Mesenchymal stem cell (in vitro differentiated cells and primary cell): ENCODE results near the gene SYT12.

Experiments
- DNase-seq: peaks from one replicate; pipeline ENCODE4 v3.0.0-alpha.2; 2013
- H2AFZ ChIP-seq: one replicate; pipeline ENCODE4 v1.6.1; 2013; ENCODE audit warnings: low read depth, mild to moderate bottlenecking, control low read depth, inconsistent platforms, low read length, moderate library complexity
- H2AK5ac ChIP-seq: 2 replicates; pipeline ENCODE4 v1.6.1; 2013; ENCODE audit warnings: low read length, moderate library complexity, mild to moderate bottlenecking, inconsistent platforms; ENCODE audit not compliant: severe bottlenecking
- H2BK120ac ChIP-seq: one replicate; pipeline ENCODE4 v1.6.1; 2013; ENCODE audit warnings: low read depth, mild to moderate bottlenecking, inconsistent platforms, low read length, moderate library complexity
- H2BK12ac ChIP-seq, 2 experiments: one replicate each; pipeline ENCODE4 v1.6.1; 2013; ENCODE audit warnings: inconsistent platforms in 2 of 2, low read length in 2 of 2, mild to moderate bottlenecking in 2 of 2, moderate library complexity in 2 of 2, control low read depth in 1 of 2
- H2BK15ac ChIP-seq: one replicate; pipeline ENCODE4 v1.6.1; 2013; ENCODE audit warnings: mild to moderate bottlenecking, low read depth, inconsistent platforms; ENCODE audit not compliant: poor library complexity, severe bottlenecking
- H2BK5ac ChIP-seq: 2 replicates; pipeline ENCODE4 v1.6.1; 2013; ENCODE audit warnings: low read depth, mild to moderate bottlenecking, low read length, control low read depth, inconsistent platforms; ENCODE audit not compliant: poor library complexity, severe bottlenecking
- H3K14ac ChIP-seq, 2 experiments: one replicate each; pipeline ENCODE4 v1.6.1; 2013; ENCODE audit warnings: inconsistent platforms in 2 of 2, low read length in 2 of 2, control low read depth in 1 of 2, mild to moderate bottlenecking in 1 of 2, moderate library complexity in 1 of 2
- H3K18ac ChIP-seq, 2 experiments: one replicate each; pipeline ENCODE4 v1.6.1; 2013; ENCODE audit warnings: inconsistent platforms in 2 of 2, low read length in 2 of 2, control low read depth in 1 of 2, low read depth in 1 of 2, mild to moderate bottlenecking in 1 of 2
- H3K23ac ChIP-seq, 2 experiments: one replicate each; pipeline ENCODE4 v1.6.1; 2013; ENCODE audit warnings: inconsistent platforms in 2 of 2, low read length in 2 of 2, mild to moderate bottlenecking in 2 of 2, moderate library complexity in 2 of 2, control low read depth in 1 of 2
- H3K27ac ChIP-seq: 2 replicates; pipeline ENCODE4 v1.5.1; 2013; ENCODE audit warnings: mild to moderate bottlenecking, moderate library complexity, low read length, control low read depth, inconsistent platforms; ENCODE audit not compliant: poor library complexity, severe bottlenecking
- H3K27me3 ChIP-seq, 2 experiments: 2 replicates each; pipeline versions ENCODE4 v1.6.1 to v1.7.0; 2013; ENCODE audit warnings: low read length in 2 of 2, mild to moderate bottlenecking in 2 of 2, moderate library complexity in 2 of 2, control low read depth in 1 of 2, inconsistent platforms in 1 of 2; ENCODE audit not compliant: control insufficient read depth in 1 of 2, insufficient read depth in 1 of 2
- H3K36me3 ChIP-seq, 2 experiments: 2 replicates each; pipeline versions ENCODE4 v1.6.1 to v1.7.0; 2013; ENCODE audit warnings: low read length in 2 of 2, control low read depth in 1 of 2, inconsistent platforms in 1 of 2, low read depth in 1 of 2, mild to moderate bottlenecking in 1 of 2; ENCODE audit not compliant: insufficient read depth in 2 of 2, control insufficient read depth in 1 of 2
- H3K4ac ChIP-seq, 2 experiments: one replicate each; pipeline ENCODE4 v1.6.1; 2013; ENCODE audit warnings: inconsistent platforms in 2 of 2, low read length in 2 of 2, mild to moderate bottlenecking in 2 of 2, moderate library complexity in 2 of 2, control low read depth in 1 of 2, low read depth in 1 of 2
- H3K4me1 ChIP-seq: 2 replicates; pipeline ENCODE4 v1.6.1; 2013; ENCODE audit warnings: low read depth, low read length, control low read depth; ENCODE audit not compliant: control insufficient read depth, insufficient read depth
- H3K4me2 ChIP-seq: 2 replicates; pipeline ENCODE4 v1.6.1; 2013; ENCODE audit warnings: low read length, mild to moderate bottlenecking, inconsistent platforms; ENCODE audit not compliant: poor library complexity, severe bottlenecking
- H3K4me3 ChIP-seq, 2 experiments: 2 replicates each; pipeline versions ENCODE4 v1.5.1 to v1.7.0; 2013; ENCODE audit warnings: low read length in 2 of 2, mild to moderate bottlenecking in 2 of 2, control low read depth in 1 of 2, low read depth in 1 of 2; ENCODE audit not compliant: insufficient read depth in 1 of 2
- H3K79me1 ChIP-seq: replicated peaks from 2 replicates; pipeline ENCODE4 v1.6.1; 2013; ENCODE audit warnings: mild to moderate bottlenecking, control low read depth, low read length, inconsistent platforms; ENCODE audit not compliant: poor library complexity, severe bottlenecking
- H3K9ac ChIP-seq: 2 replicates; pipeline ENCODE4 v1.7.0; 2013; ENCODE audit warnings: mild to moderate bottlenecking, low read length, moderate library complexity
- H3K9me3 ChIP-seq: 2 replicates; pipeline ENCODE4 v1.7.0; 2013; ENCODE audit warnings: mild to moderate bottlenecking, low read length; ENCODE audit not compliant: control insufficient read depth
- H4K8ac ChIP-seq: one replicate; pipeline ENCODE4 v1.6.1; 2013; ENCODE audit warnings: inconsistent platforms, mild to moderate bottlenecking, low read length, moderate library complexity
- H4K91ac ChIP-seq: one replicate; pipeline ENCODE4 v1.6.1; 2013; ENCODE audit warnings: mild to moderate bottlenecking, low read length, inconsistent platforms
- WGBS: methylation state at CpG from one replicate; pipeline ENCODE4 v1.1.7; 2013; ENCODE audit warnings: mixed read lengths; 5-methylcytosine and 5-hydroxymethylcytosine counted together

SYT12 gene

DNA sequence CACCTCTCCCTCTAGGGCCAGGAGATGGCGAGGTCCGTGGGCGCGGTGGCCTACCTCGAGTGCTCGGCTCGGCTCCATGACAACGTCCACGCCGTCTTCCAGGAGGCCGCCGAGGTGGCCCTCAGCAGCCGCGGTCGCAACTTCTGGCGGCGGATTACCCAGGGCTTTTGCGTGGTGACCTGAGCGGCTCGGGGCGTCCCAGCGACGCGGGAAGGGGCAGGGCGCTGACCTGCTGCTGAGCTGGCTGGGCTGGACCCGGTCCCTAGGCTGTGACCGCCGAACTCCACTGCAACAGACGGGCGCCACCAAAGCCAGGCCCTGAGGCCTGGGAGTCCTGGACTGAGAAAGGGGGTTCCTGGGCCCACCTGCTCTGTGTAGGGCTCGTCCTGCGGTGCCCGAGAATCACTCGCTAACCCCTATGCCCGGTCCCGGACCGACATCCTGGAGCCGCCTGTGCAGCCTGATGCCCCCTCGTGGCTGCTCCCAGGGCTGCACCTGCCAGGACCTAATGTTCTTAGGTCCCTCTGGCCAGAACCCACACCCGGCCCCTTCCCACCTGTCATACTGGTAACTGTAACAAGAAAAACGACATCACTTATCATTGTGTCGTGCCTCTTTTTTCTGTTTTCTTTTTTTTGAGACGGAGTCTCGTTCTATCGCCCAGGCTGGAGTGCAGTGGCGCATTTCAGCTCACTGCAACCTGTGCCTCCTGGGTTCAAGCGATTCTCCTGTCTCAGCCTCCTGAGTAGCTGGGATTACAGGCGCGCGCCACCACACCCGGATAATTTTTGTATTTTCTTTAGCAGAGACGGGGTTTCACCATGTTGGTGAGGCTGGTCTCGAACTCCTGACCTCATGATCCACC is 48.7 kb downstream of the SYT12 start:
- H2BK15ac ChIP-seq: no peak overlapping the region
- H2AK5ac ChIP-seq: no peak overlapping the region
- peaks cover 2 to 29% of the 10 kb centered on the region in 2 experiments for H3K36me3 ChIP-seq
- DNase-seq: peak; percentile 70
- no peak overlapping the region for H3K27ac ChIP-seq
- WGBS: 42% methylated on average over 53 of the region's 53 CpGs
- H3K23ac ChIP-seq: no peak overlapping the region
- H3K4me2 ChIP-seq: no peak overlapping the region
- H4K91ac ChIP-seq: no peak overlapping the region
- no peak overlapping the region for H2BK5ac ChIP-seq
- H3K79me1 ChIP-seq: peaks cover 8% of the 10 kb centered on the region
- no peak overlapping the region for H3K18ac ChIP-seq
- H3K4ac ChIP-seq: no peak overlapping the region
- H3K4me3 ChIP-seq: no peak overlapping the region
- H3K9ac ChIP-seq: no peak overlapping the region
- H2AFZ ChIP-seq: no peak overlapping the region
- no peak overlapping the region for H2BK12ac ChIP-seq
- no peaks in the 10 kb centered on the region for H3K4me1 ChIP-seq
- no peak overlapping the region for H3K14ac ChIP-seq
- H3K27me3 ChIP-seq: peaks cover 0 to 7% of the 10 kb centered on the region in 2 experiments
- H3K9me3 ChIP-seq: no peaks in the 10 kb centered on the region
- H2BK120ac ChIP-seq: no peak overlapping the region
- no peak overlapping the region for H4K8ac ChIP-seq

DNA sequence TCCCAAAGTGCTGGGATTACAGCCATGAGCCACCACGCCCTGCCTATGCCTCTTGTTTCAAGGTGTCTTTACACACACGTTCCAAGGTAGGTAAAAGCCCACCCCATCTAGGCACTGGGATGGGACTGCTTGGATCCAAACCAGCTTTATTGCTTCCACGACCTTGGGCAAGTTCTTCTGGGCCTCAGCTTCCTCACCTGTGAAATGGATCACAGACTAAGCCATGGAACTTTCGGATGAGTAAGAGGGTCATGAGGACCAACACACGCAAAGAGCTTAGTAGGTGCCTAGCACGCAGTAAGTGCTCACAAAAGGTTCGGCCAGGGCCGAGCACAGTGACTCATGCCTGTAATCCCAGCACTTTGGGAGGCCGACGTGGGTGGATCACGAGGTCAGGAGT is 49.4 kb downstream of the SYT12 start:
- whole genome bisulfite sequencing: 87% methylated on average over 11 of the region's 11 CpGs
- no peak overlapping the region for H3K4me2 ChIP-seq

DNA sequence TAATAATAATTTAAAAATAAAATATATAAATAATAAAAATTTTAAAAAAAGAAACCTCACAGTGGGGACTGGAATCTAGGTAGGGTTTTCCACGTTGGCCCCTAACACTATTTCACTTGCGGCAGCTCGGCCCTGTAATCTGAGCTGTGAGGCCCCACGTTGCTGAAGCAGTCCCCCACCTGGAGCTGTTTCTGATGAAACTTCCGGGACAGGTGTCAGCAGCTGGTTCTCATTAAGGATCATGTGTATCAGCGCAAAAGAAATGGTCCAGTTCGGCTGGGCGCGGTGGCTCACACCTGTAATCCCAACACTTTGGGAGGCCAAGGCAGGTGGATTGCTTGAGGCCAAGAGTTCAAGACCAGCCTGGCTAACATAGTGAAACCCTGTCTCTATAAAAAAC is 51.0 kb downstream of the SYT12 start:
- Histone ChIP-seq H2BK120ac (no peak overlapping the region), H3K4me2 (no peak overlapping the region), H3K23ac (no peak overlapping the region), H3K14ac (no peak overlapping the region), H4K8ac (no peak overlapping the region), H2AFZ (no peak overlapping the region), H3K27me3 (peaks cover 0 to 7% of the 10 kb centered on the region in 2 experiments), H3K18ac (no peak overlapping the region), H2BK12ac (no peak overlapping the region), H2AK5ac (no peak overlapping the region), H3K36me3 (peaks cover 2 to 15% of the 10 kb centered on the region in 2 experiments), H3K4me3 (no peak overlapping the region), H3K4ac (no peak overlapping the region), H2BK5ac (no peak overlapping the region), H4K91ac (no peak overlapping the region), H2BK15ac (no peak overlapping the region), H3K9ac (no peak overlapping the region), H3K4me1 (peaks cover 7% of the 10 kb centered on the region), H3K79me1 (no peaks in the 10 kb centered on the region), H3K9me3 (no peaks in the 10 kb centered on the region), H3K27ac (no peak overlapping the region)
- DNase-seq: no peak
- WGBS: 86% methylated on average over 9 of the region's 9 CpGs

More for the DNA sequence above, 49.4 kb downstream of the SYT12 start:
- Histone ChIP-seq H3K27me3 (peaks cover 0 to 7% of the 10 kb centered on the region in 2 experiments), H3K18ac (no peak overlapping the region), H3K36me3 (peaks cover 2 to 22% of the 10 kb centered on the region in 2 experiments), H2AK5ac (no peak overlapping the region), H3K9me3 (no peaks in the 10 kb centered on the region), H2BK120ac (no peak overlapping the region), H2BK5ac (no peak overlapping the region), H2BK12ac (no peak overlapping the region), H2BK15ac (no peak overlapping the region), H3K23ac (no peak overlapping the region), H4K8ac (no peak overlapping the region), H3K9ac (no peak overlapping the region), H4K91ac (no peak overlapping the region), H3K79me1 (peaks cover 3% of the 10 kb centered on the region), H3K27ac (no peak overlapping the region), H3K4me1 (no peaks in the 10 kb centered on the region), H3K4me3 (no peak overlapping the region), H3K14ac (no peak overlapping the region), H3K4ac (no peak overlapping the region), H2AFZ (no peak overlapping the region)
- no peak for DNase-seq

DNA sequence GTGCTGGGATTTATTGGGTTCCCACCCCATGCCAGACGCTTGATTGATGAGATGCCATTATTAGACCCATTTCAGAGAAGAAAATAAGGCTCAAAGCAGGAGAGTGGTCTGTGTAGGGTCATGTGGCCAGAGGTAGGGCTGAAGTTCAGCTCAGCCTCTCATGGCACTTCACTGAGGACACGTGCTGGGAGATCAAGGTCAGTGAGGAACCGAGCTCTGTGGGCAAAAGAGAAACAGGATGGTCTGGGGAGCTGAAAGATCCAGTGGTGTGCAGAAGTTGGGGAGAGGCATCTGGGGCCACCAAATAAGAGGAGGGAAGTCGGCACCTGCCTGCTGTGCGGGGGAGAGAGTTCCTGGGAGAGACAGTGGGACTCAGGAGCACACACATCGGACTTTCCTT is 53.3 kb downstream of the SYT12 start:
- H3K36me3 ChIP-seq: peaks cover 2 to 10% of the 10 kb centered on the region in 2 experiments
- H4K91ac ChIP-seq: no peak overlapping the region
- H3K9me3 ChIP-seq: no peaks in the 10 kb centered on the region
- H3K9ac ChIP-seq: no peak overlapping the region
- no peaks in the 10 kb centered on the region for H3K79me1 ChIP-seq
- H3K4ac ChIP-seq: no peak overlapping the region
- peaks cover 0 to 7% of the 10 kb centered on the region in 2 experiments for H3K27me3 ChIP-seq
- H3K23ac ChIP-seq: no peak overlapping the region
- H3K4me3 ChIP-seq: no peak overlapping the region
- no peak overlapping the region for H2BK12ac ChIP-seq
- no peak overlapping the region for H3K18ac ChIP-seq
- 88% methylated on average over 6 of the region's 6 CpGs for WGBS
- no peak overlapping the region for H4K8ac ChIP-seq
- H3K4me1 ChIP-seq: peaks cover 9% of the 10 kb centered on the region
- H3K4me2 ChIP-seq: no peak overlapping the region
- no peak overlapping the region for H2BK120ac ChIP-seq
- no peak overlapping the region for H2AFZ ChIP-seq
- H2AK5ac ChIP-seq: no peak overlapping the region
- no peak overlapping the region for H2BK15ac ChIP-seq
- no peak overlapping the region for H3K27ac ChIP-seq
- H2BK5ac ChIP-seq: no peak overlapping the region
- DNase-seq: no peak
- no peak overlapping the region for H3K14ac ChIP-seq
